Coronary artery (tissue), 2 donors: ENCODE measurements around the gene GALR2.

Source experiments
- DNase-seq: peaks from one replicate; pipeline ENCODE4 v3.0.0-alpha.2; 2017; ENCODE audit warnings: low spot score
- H3K27ac ChIP-seq, 2 donors: fragments of 200-600 bp; sonication (generic); one replicate each; pipeline ENCODE4 v1.5.1; 2016 to 2019
- H3K4me3 ChIP-seq: fragments of 200-600 bp; sonication (generic); 2 replicates; pipeline ENCODE4 v1.5.1; 2016; ENCODE audit warnings: mild to moderate bottlenecking, moderate library complexity
- TF ChIP-seq, protein P1 (sequence below): fragments of 200-600 bp; sonication (generic); IDR thresholded peaks from one replicate; pipeline ENCODE4 v1.5.1; 2019; ENCODE audit warnings: antibody characterized with exemption

Gene GALR2

DNA sequence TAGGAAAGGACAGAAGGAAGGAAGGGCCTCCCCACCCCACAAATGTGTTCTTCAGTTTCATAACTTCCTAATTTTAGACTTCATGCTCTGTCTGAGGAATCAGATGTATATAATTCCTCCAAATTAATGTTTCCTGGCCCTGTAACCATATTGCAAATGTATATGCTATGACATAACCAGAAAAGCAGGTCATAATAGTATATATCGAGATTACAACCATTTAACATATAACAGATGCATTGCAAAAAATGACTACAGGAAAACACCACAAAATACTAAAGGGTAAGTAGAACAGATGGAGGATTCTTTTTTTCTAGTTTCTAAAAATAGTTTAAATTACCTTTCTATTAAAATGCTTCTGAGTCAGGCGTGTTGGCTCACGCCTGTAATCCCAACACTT is 32.1 kb downstream of the GALR2 start:
- TF ChIP-seq, protein P1, sequence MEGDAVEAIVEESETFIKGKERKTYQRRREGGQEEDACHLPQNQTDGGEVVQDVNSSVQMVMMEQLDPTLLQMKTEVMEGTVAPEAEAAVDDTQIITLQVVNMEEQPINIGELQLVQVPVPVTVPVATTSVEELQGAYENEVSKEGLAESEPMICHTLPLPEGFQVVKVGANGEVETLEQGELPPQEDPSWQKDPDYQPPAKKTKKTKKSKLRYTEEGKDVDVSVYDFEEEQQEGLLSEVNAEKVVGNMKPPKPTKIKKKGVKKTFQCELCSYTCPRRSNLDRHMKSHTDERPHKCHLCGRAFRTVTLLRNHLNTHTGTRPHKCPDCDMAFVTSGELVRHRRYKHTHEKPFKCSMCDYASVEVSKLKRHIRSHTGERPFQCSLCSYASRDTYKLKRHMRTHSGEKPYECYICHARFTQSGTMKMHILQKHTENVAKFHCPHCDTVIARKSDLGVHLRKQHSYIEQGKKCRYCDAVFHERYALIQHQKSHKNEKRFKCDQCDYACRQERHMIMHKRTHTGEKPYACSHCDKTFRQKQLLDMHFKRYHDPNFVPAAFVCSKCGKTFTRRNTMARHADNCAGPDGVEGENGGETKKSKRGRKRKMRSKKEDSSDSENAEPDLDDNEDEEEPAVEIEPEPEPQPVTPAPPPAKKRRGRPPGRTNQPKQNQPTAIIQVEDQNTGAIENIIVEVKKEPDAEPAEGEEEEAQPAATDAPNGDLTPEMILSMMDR, result no peak
- Histone ChIP-seq H3K4me3 (no peak overlapping the region), H3K27ac (no peak overlapping the region)
- no peak for DNase-seq

DNA sequence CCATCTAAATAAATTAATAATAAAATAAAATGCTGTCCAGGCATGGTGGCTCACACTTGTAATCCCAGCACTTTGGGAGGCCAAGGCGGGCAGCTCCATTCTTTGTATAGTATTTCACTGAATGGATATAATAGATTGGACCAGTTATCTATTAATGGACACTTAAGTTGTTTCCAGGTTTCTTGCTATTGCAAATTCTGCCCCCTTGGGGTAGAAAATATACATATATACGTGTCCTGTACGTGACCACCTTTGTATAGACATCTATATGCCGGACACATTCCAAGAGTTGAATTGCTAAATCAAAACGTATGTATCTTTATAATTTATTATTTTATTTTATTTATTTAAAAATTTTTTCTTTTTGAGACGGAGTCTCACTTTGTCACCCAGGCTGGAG is 32.9 kb downstream of the GALR2 start:
- H3K27ac ChIP-seq, result no peak overlapping the region
- H3K4me3 ChIP-seq, result no peak overlapping the region
- TF ChIP-seq, protein P1, result no peak
- no peak for DNase-seq

DNA sequence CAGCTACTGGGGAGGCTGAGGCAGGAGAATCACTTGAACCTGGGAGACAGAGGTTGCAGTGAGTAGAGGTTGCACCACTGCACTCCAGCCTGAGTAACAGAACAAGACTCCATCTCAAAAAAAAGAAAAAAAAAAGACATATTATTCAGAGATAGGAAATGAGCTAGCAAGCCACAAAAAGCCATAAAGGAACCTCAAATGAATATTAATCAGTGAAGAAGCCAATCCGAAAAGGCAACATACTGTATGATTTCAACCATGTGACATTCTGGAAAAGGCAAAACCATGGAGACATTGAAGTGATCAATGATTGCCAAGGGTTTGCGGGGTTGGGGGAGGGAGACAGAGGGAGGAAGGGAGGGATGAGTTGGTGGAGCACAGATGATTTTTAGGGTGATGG is 37.4 kb downstream of the GALR2 start:
- no peak for DNase-seq
- no peak overlapping the region for H3K4me3 ChIP-seq
- TF ChIP-seq, protein P1, result no peak
- no peak overlapping the region for H3K27ac ChIP-seq

DNA sequence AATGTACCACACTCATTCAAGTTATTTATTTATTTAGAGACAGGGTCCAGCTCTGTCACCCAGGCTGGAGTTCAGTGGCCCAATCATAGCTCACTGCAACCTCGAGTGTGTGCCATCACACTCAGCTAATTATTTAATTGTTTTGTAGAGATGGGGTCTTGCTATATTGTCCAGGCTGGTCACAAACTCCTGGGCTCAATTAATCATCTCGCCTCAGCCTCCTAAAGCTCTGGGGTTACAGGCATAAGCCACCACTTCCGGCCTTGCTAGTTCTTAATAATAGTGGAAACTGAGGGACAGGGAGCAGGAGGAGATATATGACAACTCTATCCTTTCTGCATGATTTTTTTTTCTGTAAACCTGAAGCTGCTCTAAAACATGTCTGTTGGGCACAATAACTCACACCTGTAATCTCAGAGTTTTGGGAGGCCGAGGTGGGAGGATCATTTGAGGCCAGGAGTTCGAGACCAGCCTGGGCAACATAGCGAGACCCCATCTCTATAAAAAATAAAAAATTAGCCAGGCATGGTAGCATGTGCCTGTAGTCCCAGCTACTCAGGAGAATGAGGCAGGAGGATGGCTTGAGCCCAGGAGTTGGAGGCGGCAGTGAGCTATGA is 40.7 kb downstream of the GALR2 start:
- TF ChIP-seq, protein P1, result no peak
- Histone ChIP-seq H3K27ac (no peak overlapping the region), H3K4me3 (no peak overlapping the region)
- DNase-seq, result no peak

DNA sequence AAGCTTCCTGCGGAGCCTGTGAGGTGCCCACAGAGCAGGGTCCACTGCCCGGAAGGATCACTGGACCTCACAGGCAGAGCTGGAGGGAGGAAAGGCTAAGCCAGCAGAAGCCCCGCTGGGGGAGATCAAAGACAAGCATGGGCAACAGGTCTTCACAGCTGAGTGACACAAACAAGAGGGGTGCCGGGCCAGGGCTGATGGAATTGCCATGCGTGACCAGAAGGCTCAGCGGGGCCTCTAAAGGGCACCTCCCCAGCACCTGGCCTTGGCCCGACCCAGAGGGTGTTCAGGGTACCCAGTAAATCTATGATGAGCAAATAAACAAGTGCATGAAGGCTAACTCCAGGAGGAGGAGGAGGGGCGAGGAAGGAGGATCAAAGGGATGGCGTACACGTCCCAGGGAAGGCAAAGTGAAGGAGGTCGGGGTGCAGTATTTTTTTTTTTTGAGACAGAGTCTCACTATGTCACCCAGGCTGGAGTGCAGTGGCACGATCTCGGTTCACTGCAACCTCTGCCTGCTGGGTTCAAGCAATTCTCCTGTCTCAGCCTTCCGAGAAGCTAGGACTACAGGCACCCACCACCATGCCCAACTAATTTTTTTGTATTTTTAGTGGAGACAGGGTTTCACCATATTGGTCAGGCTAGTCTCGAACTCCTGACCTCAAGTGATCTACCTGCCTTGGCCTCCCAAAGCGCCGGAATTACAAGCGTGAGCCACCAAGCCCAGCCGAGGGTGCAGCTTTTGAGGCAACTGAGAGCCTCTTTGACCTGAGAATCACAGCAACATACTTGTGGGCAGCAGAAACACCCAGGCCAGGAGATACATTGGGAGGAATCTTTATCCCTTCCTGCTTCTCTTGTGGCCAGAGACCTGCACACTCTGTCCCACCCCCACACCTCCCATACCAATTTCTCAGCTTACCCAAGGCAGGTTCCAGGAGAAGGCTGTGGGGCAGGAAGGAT is 45.1 kb downstream of the GALR2 start:
- Histone ChIP-seq H3K27ac (no peak overlapping the region), H3K4me3 (no peak overlapping the region)
- TF ChIP-seq, protein P1, result no peak
- DNase-seq, result no peak

DNA sequence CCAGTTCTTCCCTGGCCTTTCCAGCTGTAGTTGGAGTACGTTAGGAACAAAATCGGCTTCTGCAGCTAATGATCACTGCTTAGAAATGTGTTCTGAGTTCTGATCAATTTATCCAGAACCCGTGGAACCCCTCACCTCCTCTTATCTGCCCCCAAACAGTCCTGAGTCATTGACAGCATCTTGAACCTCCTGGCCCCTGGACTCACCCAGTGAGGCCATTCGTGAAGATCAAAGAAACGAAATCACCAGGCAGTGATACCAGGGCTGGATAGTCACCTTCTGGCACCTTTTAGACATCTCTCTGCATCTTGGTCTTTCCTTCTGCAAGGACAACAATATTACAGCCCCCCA is 46.1 kb downstream of the GALR2 start:
- TF ChIP-seq, protein P1, result no peak
- no peak for DNase-seq
- no peak overlapping the region for H3K4me3 ChIP-seq
- no peak overlapping the region for H3K27ac ChIP-seq
